A673 (cell line): ENCODE measurements around the gene RILP.

Experiments
- EZH2 ChIP-seq: fragments of 200-600 bp; sonication (generic); IDR thresholded peaks from 2 replicates; pipeline ENCODE4 v1.6.1; 2017; ENCODE audit warnings: borderline replicate concordance, low read depth, mild to moderate bottlenecking, mixed read lengths, antibody characterized with exemption, low read length; ENCODE audit not compliant: poor library complexity, severe bottlenecking
- TF ChIP-seq, protein P1 (sequence below): fragments of 300-800, 200-600 bp; sonication (generic); conservative IDR thresholded peaks from 2 replicates; pipeline ENCODE4 v1.5.1; 2017; ENCODE audit warnings: low read depth, mild to moderate bottlenecking, antibody characterized with exemption, low read length, moderate library complexity, mixed read lengths

DNA sequence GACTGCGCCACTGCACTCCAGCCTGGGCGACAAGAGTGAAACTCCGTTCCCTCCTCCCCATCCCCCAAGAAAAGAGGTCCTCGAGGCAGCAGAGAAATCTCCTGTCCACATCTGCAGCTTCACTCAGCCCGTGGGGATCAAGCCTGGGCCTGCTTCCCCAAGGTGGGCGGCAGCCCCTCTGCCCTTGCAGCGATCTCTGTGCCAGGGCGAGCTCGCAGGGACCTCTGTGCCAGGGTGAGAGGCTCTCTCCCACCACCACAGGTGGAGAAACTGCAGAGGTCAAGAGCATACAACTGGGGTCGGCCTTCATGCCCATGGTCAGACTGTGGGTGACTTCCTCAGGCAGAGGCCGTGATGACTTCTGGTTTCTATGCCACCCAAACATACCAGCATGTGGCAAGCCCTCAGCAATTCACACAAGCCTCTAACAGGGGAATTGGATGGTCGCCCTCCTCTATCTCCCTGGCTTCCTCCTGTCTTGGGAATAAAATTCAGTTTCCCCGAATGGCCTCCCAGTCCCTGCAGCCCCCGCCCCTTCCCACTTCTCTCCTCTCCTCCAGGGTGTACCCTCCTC, 26.5 kb downstream of the RILP start:
- TF ChIP-seq EZH2: no peak
- TF ChIP-seq, protein P1, sequence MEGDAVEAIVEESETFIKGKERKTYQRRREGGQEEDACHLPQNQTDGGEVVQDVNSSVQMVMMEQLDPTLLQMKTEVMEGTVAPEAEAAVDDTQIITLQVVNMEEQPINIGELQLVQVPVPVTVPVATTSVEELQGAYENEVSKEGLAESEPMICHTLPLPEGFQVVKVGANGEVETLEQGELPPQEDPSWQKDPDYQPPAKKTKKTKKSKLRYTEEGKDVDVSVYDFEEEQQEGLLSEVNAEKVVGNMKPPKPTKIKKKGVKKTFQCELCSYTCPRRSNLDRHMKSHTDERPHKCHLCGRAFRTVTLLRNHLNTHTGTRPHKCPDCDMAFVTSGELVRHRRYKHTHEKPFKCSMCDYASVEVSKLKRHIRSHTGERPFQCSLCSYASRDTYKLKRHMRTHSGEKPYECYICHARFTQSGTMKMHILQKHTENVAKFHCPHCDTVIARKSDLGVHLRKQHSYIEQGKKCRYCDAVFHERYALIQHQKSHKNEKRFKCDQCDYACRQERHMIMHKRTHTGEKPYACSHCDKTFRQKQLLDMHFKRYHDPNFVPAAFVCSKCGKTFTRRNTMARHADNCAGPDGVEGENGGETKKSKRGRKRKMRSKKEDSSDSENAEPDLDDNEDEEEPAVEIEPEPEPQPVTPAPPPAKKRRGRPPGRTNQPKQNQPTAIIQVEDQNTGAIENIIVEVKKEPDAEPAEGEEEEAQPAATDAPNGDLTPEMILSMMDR: no peak
